Amniotic epithelial cell (primary cell): ENCODE results near the gene ZSCAN2.
"Not testable (repeated sequence)": the region's sequence is repeated elsewhere in the genome, so short reads cannot be mapped to it uniquely, and the experiment has no call there.

Experiments used
- DNase-seq: peaks from one replicate; pipeline ENCODE4 v3.0.0-alpha.2; 2010; ENCODE audit warnings: low read depth

The ZSCAN2 gene

GRCh38 chr15:84641871-84642270 lies 41.1 kb downstream of the ZSCAN2 start:
- not testable (repeated sequence) for DNase-seq

- not testable (repeated sequence) for DNase-seq
Observed at GRCh38 chr15:84642640-84643039, 41.8 kb downstream of the ZSCAN2 start.

- no peak for DNase-seq
Observed at GRCh38 chr15:84643838-84644237, 43.0 kb downstream of the ZSCAN2 start.

GRCh38 chr15:84645496-84645895 lies 44.7 kb downstream of the ZSCAN2 start:
- DNase-seq = no peak

GRCh38 chr15:84645997-84646396 lies 45.2 kb downstream of the ZSCAN2 start:
- DNase-seq = no peak

GRCh38 chr15:84647726-84648125 lies 46.9 kb downstream of the ZSCAN2 start:
- no peak for DNase-seq

- DNase-seq = no peak
Observed at GRCh38 chr15:84648539-84648938, 47.7 kb downstream of the ZSCAN2 start.

GRCh38 chr15:84649706-84650105 lies 48.9 kb downstream of the ZSCAN2 start:
- peak; percentile 49 for DNase-seq

- no peak for DNase-seq
Observed at GRCh38 chr15:84653584-84653909, 52.7 kb downstream of the ZSCAN2 start.

- peak; percentile 88 for DNase-seq
Observed at GRCh38 chr15:84653910-84654688, 53.3 kb downstream of the ZSCAN2 start, which contains the start of gene WDR73. WDR73 (minus strand) TSS chr15:84654283; CDS start chr15:84654274, 9 bp downstream.

GRCh38 chr15:84654689-84655453 lies 54.1 kb downstream of the ZSCAN2 start:
- DNase-seq = peak; percentile 74

- no peak for DNase-seq
Observed at GRCh38 chr15:84656972-84657371, 56.2 kb downstream of the ZSCAN2 start.

GRCh38 chr15:84657748-84658079 lies 56.9 kb downstream of the ZSCAN2 start:
- DNase-seq = no peak

GRCh38 chr15:84658080-84658787 lies 57.4 kb downstream of the ZSCAN2 start, which contains the start of gene NMB:
NMB (minus strand) TSS chr15:84658199; CDS start chr15:84658152, 47 bp downstream.
- peak; percentile 61 for DNase-seq

GRCh38 chr15:84658788-84659411 lies 58.1 kb downstream of the ZSCAN2 start:
- no peak for DNase-seq

- no peak for DNase-seq
Observed at GRCh38 chr15:84659904-84660781, 59.3 kb downstream of the ZSCAN2 start.

GRCh38 chr15:84661001-84661400 lies 60.2 kb downstream of the ZSCAN2 start:
- DNase-seq = no peak

- DNase-seq = peak; percentile 47
Observed at GRCh38 chr15:84666373-84666772, 65.6 kb downstream of the ZSCAN2 start.

- no peak for DNase-seq
Observed at GRCh38 chr15:84668221-84668982, 67.6 kb downstream of the ZSCAN2 start.

GRCh38 chr15:84669726-84670125 lies 68.9 kb downstream of the ZSCAN2 start:
- no peak for DNase-seq
